GM18505 (cell line): ENCODE measurements around the gene SCAMP1.
"Not testable (repeated sequence)": the region's sequence is repeated elsewhere in the genome, so short reads cannot be mapped to it uniquely, and the experiment has no call there.

Source experiments
- ATAC-seq: cut with Tn5 transposase; IDR thresholded peaks from one replicate; pipeline ENCODE4 v1.9.1; 2021; ENCODE audit not compliant: unreplicated experiment
- POLR2A ChIP-seq: IDR thresholded peaks from 4 replicates; pipeline ENCODE4 v1.6.1; 2011; ENCODE audit warnings: borderline replicate concordance; ENCODE audit not compliant: insufficient read depth, insufficient read length; ENCODE audit errors: extremely low read depth

SCAMP1 gene

DNA sequence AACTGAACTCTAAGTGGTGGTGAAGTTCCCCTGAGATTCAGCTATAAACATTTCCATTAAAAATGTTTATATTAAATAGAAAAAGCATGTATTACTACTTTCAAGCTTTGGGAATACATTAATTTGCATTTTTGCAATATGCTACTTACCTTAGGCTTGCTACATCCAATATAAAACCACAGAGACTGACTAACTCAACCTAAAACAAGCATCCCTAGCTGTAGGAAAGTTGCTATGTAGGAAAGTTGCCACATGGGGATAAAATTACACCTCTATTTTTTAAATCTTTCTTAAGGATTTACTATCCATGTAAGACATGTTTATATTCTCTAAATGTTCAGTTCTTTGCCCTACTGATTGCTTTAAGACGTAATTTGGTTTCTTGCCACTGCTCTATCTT is 12.8 kb downstream of the SCAMP1 start:
- ATAC-seq = no peak
- no peak for TF ChIP-seq POLR2A

DNA sequence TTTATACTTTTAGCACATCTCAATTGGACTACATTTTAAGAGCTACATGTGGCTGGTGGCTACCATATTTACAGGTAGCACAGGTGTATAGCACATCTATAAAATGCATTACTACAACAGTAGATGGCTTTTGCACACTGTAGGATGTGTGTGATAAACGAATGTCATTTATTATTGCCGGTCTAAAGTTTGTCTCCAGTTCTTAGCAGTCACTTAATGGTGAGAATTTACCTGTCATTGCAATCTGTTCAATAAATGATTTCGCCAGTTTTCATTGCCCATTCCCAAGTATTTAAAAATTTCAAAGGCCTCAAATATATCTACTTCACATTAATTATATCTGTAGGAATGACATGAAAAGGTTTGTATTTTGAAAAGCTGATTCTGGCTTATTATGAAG is 15.9 kb downstream of the SCAMP1 start:
- ATAC-seq = no peak
- TF ChIP-seq POLR2A = no peak

DNA sequence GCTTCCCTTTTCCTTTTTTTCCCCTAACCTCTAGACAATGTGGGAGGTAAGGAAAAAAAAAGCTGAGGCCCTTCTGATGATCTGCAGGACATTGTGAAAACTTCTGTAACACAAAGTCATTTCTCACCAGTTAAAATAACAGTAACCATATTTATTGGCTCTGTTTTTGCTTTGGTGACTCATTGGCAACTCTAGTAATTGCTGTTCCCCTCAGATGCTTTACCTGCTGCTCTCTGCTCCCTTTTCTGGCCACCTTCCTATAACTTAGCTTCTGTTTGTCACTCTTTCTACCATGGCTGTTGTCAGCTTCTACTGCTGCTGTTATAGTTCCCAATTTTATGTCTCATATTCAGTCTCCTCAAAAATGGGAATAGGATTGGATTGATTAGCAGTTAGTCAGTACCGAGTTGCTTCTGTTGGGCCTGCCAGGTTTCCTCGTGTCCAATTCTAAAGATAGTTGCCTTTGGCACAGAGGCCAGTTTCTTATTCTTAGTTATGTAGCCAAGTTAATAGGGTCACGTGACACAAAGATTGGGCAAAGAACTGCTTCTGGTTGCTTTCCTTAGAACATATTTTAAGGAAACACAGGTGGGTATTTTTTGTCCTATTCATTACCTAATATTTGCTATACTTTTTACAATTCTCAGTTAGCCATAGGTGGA is 16.8 kb downstream of the SCAMP1 start:
- no peak for ATAC-seq
- TF ChIP-seq POLR2A = no peak

DNA sequence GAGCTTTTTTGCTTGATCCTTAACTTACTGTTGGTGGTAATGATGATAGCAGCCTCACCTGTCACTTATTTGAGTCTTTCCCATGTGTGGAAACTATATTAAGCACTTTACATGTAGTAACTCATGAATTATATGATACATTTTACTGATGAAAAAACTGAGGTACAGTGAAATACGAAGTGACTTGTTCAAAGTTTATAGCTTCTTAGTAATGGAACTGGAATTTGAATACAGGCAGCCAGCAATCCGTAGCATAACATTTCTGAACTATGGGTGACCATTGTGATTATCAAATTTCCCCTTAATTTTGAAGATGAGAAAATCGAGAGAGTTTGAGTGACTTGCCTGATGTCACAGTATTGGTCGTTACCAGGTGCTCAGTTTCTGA is 17.3 kb downstream of the SCAMP1 start:
- TF ChIP-seq POLR2A = no peak
- no peak for ATAC-seq

DNA sequence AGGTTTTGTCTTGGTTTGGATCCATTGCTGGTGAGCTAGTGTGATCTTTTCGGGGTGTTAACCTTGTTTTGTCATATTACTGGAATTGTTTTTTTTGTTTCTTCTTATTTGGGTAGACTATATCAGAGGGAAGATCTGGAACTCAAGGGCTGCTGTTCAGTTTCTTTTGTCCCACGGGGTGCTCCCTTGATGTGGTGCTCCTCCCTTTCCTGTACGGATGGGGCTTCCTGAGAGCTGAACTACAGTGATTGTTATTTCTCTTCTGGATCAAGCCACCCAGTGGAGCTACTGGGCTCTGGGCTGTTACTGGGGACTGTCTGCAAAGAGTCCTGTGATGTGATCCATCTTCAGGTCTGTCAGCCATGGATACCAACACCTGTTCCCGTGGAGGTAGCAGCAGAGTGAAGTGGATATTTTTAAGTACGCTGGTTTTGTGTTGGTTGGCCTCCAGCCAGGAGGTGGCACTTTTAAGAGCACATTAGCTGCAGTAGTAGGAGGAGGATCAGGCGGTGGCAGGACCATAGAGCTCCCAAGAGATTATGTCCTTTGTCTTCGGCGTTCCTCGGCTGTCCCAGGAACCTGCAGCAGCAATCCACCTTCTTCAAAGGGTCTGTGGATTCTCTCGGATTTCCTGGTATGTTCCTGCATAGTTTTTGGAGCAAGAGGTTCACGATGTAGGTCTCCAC is 27.2 kb downstream of the SCAMP1 start:
- TF ChIP-seq POLR2A = no peak
- no peak for ATAC-seq

DNA sequence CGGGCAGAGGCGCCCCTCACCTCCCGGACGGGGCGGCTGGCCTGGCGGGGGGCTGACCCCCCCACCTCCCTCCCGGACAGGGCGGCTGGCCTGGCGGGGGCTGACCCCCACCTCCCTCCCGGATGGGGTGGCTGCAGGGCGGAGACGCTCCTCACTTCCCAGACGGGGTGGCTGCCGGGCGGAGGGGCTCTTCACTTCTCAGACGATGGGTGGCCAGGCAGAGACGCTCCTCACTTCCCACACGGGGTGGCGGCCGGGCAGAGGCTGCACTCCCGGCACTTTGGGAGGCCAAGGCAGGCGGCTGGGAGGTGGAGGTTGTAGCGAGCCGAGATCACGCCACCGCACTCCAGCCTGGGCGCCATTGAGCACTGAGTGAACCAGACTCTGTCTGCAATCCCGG is 30.9 kb downstream of the SCAMP1 start:
- not testable (repeated sequence) for ATAC-seq

DNA sequence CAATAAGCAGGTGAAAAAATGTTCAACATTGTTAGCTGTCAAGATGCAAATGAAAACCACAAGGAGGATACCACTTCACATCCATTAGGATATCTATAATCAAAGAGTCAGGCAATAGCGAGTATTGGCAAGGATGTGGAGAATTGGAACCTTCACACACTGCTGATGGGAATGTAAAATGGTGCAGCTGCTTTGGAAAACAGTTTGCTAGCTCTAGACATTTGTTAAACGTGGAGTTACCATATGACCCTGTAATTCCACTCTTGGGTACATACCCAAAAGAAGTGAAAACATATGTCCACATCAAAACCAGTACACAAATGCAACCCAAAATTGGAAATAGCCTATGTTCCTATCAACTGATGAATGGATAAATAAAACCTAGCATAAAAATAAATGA is 37.4 kb downstream of the SCAMP1 start:
- ATAC-seq = no peak
- no peak for TF ChIP-seq POLR2A

DNA sequence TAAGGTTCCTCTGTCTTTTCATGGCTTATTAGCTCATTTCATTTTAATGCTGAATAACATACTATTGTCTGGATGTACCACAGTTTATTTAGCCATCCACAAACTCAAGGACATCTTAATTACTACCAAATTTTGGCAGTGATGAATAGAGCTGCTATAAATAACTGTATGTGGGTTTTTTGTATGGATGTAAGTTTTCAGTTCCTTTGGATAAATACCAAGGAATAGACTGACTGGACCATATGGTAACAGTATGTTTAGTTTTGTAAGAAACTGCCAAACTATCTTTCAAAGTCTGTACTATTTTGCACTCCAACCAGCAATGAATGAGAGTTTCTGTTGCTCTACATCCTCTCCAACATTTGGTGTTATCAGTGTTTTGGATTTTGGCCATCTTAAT is 38.7 kb downstream of the SCAMP1 start:
- no peak for TF ChIP-seq POLR2A
- no peak for ATAC-seq

DNA sequence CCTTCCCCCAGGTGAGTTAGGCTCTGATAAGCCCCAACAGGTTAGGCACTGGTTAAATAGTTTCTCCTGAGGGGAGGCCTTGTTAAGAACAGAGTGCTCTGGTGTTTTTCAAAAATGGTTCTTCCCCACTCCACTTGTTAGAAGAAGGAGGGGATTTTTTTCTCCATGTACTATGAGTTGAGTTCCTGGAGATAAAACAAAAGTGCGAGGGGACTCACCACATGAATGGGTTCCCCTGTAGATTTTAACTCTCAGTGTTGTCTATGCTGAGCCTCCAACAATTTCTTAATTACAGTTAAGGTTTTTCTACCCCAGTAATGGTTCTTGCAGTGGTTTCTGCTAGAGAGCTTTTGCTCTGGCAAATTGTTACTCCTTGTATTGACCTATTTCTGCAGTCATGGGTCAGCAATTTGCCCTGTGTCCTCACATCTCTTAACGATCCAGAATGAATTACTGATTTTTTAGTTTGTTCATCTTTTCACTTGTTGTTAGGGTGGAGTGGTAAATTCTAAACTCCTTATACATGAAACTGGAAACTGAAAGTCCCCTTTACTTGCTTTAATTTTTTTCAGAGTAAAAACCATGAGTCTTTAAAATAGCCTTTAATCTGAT is 44.4 kb downstream of the SCAMP1 start:
- no peak for ATAC-seq
- no peak for TF ChIP-seq POLR2A

DNA sequence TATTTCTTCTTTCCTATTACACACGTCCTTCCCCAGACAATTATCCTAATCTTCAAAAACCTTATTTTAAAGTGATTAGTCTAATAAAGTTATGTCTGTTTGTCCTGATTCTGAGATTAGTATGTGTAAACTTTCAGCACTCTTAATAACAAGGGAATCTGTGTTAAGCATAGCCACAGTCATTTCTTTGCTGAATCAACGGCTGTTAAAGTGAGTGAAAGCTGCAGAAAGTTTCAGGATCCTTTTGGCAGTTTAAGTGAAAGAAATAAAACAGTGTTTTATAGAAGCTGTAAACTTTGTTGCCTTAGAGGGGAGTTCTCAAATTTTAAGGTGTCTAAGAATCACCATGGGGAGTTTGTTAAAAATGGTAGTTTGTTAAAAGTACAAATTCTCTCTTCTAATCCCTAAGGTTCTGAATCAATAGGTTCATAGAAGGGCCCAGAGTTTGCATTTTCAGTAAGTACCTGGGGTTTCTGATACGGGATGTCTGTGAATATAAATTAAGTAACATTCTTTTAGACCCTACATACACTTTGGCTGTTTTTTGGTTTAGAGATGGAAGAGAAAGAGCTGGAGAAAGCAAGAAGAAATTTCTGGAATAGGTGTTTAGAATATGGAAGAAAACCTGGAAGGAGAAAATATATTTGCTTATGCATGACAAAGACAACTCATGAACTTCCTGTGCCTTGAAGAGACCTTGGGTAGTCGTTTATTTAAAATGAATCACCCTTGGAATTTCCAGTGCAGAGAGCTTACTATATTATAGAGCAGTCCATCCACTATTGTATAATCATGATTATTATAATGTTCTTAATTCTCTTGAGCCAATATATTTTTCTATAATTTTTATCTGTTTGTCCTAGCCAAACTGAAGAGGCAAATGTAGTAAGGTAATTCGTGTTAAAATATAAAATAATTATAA is 45.7 kb downstream of the SCAMP1 start:
- TF ChIP-seq POLR2A = no peak
- no peak for ATAC-seq

DNA sequence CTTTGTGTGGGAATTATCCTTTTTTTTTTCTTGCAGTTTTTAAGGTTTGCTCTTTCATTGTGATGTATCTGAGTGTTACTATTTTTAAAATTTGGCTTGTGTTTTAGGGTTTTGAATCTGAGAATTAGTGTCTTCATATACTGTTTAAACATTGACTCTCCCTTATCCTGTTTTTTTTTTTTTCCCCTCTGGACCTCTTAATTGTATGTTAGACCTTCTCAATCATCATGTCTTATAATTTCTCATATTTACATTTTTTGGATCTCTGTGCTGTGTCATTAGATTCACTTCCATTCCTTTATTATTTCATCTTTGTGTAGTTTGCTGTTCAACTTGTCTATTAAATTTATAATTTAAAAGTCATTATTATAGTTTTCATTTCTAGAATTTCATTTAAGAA is 47.0 kb downstream of the SCAMP1 start:
- no peak for ATAC-seq
- TF ChIP-seq POLR2A = no peak

DNA sequence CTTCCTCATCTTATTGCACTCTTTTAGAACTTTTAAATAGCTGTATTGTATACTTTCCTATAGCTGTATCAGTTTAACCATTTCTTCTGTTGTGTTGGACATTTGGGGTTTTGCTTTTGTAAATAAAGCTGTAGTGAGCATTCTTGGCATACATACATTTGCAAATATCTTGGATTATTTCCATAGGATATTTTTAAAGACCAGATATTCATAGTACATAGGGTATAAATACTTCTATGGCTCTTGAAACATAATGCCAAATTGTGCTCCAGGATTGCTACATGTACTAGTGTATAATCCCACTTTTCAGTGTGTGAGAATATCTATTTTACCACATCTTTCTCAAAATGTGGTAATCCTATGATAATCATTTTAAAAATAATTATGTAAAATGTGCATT is 51.2 kb downstream of the SCAMP1 start:
- no peak for TF ChIP-seq POLR2A
- no peak for ATAC-seq

DNA sequence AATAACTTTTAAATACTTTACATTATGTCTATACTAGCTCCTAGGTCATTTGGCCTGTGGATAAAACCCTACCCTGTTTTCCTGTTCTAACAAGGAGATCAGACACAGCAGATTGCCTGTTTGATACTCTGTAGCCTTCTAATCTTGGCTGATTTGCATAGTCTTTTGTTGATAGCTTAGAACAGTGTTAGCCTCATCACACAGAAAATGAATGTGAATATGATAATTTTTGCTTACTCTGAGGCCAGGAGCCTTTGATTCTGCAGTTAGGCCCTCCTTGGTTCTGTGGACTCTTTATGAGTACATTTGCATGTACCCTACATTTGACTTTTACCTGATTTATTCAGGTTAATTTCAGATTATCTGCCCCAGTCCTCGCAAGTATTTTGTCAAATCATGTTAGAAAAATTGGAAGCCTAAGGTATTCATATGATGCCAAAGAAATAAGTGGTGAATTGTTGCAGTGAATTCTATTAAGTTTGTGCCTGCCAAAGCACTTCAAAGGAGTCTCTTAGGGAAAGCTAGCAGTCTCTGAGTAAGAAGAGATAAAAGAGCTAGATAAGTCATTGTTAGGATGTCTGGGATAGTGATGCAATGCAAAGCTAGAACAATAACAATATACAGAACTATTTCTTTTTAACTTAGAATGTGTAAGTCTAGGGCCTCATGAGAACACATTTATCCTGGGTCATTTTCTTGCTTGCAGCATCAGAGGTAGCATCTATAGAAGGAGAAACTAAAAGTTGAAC is 56.4 kb downstream of the SCAMP1 start:
- no peak for ATAC-seq
- TF ChIP-seq POLR2A = no peak
